22Rv1 (cell line): ENCODE data around the gene PSMC3IP.

Experiments used
- CTCF ChIP-seq: fragments of 450-650 bp; IDR thresholded peaks from 2 replicates; pipeline ENCODE4 v1.5.1; 2017; ENCODE audit warnings: mild to moderate bottlenecking
- ZFX ChIP-seq: fragments of 450-650 bp; IDR thresholded peaks from 2 replicates; pipeline ENCODE4 v1.6.1; 2017; ENCODE audit warnings: antibody characterized with exemption, borderline replicate concordance

GRCh38 chr17:42613699-42614295 lies 36.3 kb upstream of the PSMC3IP start:
- TF ChIP-seq CTCF (no peak), ZFX (no peak)
